Daoy (cell line): ENCODE data around the gene OTOG. TPM values are rescaled to one million over a fixed set of nuclear protein-coding genes. Genes with fewer than 3 reads are reported as not detected.

Experiments
- DNase-seq: peaks from one replicate; pipeline ENCODE4 v3.0.0-alpha.2; 2015; ENCODE audit warnings: low read depth
- total RNA-seq: library from RNA; depleted of rRNA; stranded (reverse); fragments of >200 nt; shearing (Covaris generic); gene quantifications from 2 replicates; pipeline ENCODE4 v1.2.3, GENCODE V29; 2014

OTOG gene
- total RNA-seq, 1 experiment from 2014 or later, result not detected

DNA sequence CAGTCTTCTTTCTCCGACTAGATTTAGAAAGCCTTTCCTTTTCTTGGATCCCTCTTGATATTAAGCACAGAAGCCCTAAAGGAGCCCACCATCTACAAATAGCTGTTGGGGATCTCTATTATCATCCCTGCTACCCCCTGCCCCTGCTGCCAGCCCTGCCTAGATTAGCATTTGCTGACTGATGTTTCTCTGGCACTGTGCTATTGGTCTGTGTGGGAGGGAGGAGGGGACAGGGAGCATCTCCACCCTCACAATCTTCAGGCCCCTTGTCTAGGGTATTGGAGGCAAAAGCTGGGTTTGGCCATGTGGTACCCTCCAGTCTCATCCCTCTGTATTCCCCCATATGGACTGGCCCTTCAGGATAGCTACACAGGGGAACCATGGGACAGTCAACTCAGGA, 9.0 kb upstream of the OTOG start:
- DNase-seq, result no peak

- no peak for DNase-seq
Measured at GRCh38 chr11:17538731-17539130, 8.3 kb upstream of the OTOG start.

- no peak for DNase-seq
Measured at GRCh38 chr11:17540807-17541206, 6.3 kb upstream of the OTOG start.

- DNase-seq, result no peak
Measured at GRCh38 chr11:17541330-17541885, 5.7 kb upstream of the OTOG start.

DNA sequence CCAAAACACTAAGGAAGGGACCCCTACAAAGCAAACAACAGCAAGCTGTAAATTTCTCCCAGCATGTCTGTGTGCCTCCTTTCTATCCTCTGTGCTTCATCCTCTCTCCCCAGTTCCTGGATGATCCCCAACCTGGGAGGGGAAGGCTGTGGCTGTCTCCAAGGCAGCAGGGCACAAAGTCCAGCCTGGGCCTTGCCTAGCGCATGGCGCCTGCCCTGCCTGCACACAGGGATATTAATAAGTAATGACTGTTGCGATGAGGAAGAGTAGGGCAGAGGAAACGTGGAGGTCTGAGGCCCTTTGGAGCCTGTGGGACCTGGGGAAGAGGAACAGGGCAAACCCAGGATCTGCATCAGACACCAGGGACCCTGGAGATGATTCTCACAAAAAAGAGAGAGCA, 4.8 kb upstream of the OTOG start:
- DNase-seq, result no peak

DNA sequence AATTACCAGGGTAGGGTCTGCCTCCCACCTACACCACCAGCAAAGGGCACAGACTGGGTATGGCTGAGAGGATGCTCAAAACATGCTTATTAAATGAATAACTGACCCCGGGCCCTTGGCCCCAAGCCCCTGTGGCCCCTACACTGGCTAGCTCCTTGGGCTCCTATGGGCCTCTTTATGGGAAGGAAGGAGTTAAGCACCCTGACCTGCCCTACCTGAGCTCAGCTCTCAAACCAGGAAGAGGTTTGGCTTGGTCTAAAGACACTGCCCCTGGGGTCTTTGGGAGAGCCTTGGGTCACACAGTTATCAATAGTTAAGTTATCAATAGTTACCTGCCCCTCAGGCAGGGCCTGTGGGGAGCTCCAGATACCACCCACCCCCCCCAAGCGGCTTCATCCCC, 4.0 kb upstream of the OTOG start:
- DNase-seq, result no peak

- DNase-seq, result no peak
Measured at GRCh38 chr11:17543574-17544180, 3.4 kb upstream of the OTOG start.

GRCh38 chr11:17544181-17544622, 2.9 kb upstream of the OTOG start, which contains the start of gene USH1C:
USH1C (minus strand) TSS chr11:17544416; CDS start chr11:17544307, 109 bp downstream.
- DNase-seq, result peak; percentile 43

- no peak for DNase-seq
Measured at GRCh38 chr11:17546240-17546639, 819 bp upstream of the OTOG start.

- DNase-seq, result no peak
Measured at GRCh38 chr11:17547932-17548331, 873 bp downstream of the OTOG start.

DNA sequence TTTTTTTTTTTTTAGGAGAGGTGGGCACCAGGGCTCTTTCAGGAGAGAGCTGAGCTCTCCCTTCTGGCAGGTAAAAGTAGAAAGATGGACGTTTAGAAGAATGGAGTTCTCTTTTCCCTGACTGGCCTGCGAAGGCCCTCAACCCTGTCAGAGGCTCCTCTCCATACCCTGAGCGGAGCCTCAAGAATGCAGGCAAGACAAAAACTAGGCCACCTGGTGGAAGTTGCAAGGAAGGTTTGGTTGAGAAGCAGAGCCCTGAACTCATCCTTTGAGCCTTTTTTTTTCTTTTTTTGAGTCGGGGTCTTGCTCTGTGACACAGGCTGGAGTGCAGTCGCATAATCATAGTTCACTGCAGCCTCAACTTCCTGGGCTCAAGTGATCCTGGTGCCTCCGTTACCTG, 1.4 kb downstream of the OTOG start:
- no peak for DNase-seq

DNA sequence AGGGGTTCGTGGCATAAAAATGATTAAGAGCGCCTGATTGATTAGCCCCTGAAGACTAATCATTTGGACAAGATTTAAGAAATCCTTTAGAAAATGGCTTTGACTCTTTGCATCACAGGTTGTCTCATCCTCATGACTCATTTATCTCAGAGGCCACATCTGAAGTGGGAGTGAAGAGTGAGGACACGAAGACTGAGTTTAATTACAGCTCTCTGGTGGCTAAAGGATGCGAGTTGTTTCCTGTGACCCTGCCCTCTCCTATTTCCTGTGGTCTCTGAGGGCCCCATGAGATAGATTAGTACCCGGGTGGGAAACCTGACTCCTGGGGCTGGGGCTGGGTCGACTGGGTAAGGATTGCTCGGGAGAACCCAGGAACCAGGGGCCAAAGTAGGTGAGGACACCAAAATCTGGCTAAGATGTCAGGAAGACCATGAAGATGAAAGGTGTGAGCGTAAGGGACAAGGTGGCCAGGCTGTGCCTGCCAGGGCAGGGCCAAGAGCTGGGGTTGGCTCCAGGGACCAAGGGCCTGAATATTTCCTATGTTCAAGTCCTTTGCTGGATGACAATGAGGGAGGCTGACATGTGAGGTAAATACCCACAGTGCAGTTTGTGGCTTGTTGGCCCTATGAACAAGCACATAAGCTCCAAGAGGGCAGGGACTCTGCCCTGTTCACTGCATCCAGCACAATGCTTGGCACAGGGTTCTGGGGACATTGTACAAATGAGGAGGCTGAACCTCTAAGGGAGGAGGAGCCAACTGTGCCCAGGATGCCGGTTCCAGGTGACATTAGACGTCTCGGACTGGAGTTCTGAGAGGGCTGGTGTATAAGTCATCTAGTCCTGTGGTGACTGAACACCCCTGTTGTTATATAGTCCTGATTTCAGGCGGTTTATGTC, 3.6 kb downstream of the OTOG start:
- DNase-seq, result peak; percentile 27

GRCh38 chr11:17551347-17552040, 4.4 kb downstream of the OTOG start:
- no peak for DNase-seq

GRCh38 chr11:17552041-17552355, 4.9 kb downstream of the OTOG start:
- DNase-seq, result no peak

DNA sequence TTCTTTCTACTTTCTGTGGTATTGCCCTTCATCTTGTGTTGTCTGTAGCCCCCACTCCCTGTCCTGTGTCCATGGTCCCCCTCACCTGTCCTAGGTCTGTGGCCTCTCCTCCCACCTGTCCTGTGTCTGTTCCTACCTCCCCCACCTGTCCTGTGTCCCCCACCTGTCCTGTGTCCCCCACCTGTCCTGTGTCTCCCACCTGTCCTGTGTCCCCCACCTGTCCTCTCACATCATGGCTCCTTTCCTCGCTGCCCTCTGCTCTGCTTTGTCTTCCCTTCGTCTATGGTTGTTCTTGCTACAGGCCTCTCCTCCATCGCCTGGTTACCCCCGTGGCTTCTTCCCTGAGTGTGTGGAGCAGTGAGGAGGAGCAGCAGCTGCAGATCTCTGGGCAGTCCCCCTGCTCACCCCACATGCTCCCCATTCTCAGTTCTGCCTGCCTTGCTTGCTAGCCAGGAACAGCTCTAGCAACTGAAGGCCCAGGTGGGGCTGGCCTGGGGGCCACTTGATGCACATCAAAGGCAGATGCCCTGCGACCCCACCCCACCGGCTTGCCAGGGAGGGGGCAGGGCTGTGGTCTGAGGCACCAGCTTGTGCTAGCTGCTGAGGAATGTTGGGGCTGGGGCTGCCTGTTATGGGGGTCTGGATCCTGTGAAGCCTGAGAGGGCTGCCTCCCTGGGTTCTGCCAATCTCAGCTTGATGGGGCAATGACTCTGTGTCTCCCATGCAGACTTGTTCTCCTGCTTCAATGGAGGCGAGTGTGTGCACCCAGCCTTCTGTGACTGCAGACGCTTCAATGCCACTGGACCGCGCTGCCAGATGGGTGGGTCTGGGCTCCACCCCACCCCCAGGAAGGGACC, 5.6 kb downstream of the OTOG start:
- DNase-seq, result no peak

DNA sequence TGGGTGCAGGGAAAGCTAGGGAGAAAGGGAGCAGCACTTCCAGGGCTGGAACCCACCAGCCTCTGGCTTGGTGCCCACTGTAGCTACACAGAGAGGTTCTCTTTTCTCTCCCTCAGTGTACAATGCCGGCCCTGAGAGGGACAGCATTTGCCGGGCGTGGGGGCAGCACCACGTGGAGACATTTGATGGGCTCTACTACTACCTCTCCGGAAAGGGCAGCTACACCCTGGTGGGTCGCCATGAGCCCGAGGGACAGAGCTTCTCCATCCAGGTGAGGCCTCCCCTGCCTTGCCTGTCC, 6.1 kb downstream of the OTOG start:
- no peak for DNase-seq

GRCh38 chr11:17554487-17554886, 7.4 kb downstream of the OTOG start:
- no peak for DNase-seq

DNA sequence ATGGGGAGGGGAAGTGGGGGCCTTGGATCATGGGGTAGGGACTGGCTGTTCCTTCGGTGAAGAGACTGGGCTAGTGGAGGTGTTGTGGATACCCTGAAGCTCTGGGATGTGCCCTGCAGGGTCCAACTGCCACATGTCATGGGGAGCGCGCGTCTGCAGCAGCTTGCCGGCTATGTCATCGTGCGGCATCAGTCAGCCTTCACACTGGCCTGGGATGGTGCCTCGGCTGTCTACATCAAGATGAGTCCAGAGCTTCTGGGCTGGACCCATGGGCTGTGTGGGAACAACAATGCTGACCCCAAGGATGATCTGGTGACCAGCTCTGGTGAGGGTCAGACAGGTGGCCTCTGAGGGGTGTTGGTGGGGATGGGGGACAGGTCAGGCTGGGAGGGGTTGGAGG, 9.9 kb downstream of the OTOG start:
- DNase-seq, result no peak

DNA sequence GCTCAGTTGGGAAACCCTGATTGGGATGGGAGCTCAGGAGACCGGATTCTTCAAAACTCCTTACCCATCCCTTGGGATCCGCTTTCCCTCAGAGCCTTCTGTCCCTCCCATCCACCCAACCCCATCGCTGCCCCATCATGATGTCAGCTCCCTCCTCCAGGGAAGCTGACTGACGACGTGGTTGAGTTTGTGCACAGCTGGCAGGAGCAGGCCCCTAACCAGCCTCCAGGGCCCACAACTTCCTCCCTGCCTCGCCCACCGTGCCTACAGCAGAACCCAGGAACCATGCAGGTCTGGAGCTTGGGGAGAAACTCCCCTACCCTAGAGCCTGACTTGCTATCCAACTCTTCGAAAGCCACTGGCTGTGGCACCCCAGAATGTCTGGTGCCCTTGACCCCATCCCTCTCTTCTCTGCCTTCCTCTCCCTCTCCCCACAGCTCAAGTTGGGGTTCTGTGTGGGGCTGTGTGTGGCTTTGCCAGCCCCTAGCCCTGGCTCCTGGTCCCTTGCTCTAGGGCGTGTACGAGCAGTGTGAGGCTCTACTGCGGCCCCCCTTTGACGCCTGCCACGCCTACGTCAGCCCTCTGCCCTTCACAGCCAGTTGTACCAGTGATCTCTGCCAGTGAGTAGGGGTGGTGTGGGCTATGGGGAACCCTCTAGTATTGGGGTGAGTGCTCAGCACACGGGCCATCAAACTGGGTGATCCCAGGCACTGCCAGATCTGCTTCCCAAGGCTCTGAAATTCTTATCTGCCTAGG, 11.1 kb downstream of the OTOG start:
- no peak for DNase-seq

DNA sequence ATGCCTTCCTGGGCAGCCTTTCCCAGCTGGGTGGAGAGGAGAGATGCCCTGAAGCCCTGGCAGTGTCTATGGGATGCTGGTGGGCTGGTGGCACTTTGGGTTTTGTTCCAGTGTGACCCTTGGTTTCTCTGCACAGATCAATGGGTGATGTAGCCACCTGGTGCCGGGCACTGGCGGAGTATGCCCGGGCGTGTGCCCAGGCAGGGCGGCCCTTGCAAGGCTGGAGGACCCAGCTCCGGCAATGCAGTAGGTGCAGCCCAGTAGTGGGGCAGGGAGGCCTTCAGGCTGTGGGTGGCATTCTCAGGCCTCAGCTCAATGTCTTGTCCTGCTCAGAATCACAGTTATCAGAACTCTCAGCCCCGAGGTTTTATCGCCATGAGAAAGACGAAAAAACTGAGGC, 11.9 kb downstream of the OTOG start:
- no peak for DNase-seq
